NCI-H1436 (cell line): Measurements from ENCODE around the gene TAF10.
A peak's percentile ranks its signal among the peaks of the same experiment; 100 is the strongest.

Source experiments
- DNase-seq: peaks from one replicate; lab custom pipeline; 2025; lab: John Stamatoyannopoulos, UW

TAF10 gene

DNA sequence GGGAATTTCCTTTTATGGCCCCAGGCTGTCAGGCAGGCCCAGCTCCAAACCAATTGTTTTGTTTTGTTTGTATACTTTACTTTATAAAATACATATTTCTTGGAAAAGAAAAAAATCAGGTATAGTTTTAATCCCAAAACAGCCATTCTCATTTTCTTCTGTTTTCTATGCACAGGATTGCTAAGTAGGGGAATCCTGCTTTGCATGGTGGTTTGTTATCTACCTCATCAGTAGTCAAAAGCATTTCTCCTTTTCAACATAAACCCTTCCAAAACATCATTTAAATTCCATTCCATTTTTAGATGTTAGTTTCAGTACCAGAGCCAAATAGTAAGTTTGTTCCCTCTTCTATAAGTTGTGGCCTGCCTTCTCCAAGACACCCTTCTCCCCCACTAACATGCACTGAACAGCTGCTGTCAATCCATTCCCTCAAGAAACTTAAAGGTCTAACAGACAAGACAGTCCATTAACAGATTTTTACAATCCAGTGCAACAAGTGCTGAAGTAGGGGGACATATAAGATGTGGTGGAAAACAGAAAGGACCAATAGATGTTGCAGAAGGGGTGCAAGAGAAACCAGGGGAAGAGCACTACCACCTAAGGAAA lies 4.7 kb downstream of the TAF10 start:
- no peak for DNase-seq

DNA sequence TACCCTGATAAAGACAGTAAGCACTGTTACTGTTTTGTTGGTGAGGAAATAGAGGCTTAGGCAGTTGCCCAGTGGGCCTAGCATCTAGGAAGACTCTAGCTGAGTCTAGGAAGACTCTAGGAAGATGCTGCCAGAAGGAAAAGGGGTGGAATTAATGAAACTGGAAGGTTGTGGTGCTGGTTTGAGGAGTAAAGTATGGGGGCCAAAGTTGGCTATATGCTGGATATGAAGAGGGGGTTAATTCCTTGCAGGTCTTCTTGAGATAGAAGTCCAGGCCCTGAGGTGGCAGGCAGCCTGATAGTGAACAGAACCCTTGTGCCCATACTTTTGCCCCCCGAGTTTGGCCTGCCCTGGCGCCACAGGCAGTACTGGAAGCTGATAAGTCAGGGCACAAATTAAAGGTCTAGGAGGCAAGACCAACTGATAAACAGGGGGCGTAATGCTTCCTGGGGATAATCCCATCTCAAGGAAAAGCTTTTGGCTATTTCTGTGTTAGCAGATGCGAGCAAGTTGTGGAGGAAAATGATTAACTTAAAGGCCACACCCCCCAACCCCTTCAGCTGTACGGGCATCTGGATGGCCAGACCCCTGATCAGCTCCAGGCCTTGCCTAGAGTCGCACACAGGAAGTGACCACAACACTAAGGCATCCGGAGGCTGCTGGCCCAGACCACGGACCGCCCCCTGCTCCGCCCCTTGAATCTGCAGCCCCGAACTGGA lies 5.4 kb downstream of the TAF10 start:
- DNase-seq: no peak

DNA sequence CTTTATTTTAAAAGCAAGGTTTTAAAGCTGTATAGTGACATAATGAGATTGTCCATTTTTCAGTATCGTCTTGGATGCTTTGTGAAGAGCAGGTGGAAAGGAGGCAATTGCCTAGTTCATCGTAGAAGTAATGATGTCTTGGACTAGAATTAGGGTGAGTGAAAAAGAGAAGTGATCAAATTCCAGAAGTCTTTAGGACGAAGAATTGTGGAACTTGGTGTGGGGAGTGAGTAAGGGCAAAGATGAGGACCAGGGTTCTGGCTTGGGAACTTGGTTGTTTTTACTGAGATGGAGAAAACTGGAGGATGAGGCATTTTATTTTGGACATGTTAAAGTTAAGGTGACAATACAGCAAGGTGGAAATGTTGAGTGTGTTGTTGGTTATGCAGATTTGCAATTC lies 7.2 kb downstream of the TAF10 start:
- no peak for DNase-seq

DNA sequence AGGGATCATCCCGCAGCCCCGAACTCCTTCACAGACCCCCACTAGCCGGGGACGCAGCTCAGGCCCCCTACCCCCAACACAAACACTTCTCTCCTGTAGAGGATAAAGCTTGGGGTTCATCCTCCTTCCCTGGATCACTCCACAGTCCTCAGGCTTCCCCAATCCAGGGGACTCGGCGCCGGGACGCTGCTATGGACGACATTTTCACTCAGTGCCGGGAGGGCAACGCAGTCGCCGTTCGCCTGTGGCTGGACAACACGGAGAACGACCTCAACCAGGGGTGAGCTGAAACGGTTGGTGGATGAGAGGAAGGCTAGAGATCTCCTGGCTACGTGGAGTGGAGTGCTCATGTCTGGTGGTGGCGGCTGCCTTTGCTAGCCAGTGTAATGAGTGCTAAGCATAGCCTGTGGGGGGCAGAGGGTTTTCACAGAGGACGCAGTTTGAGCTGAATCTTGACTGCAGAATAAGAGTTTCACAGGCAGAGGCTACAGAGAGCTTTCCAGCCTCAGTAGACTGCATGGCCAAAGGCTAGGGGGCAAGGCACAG lies 7.9 kb downstream of the TAF10 start:
- no peak for DNase-seq

DNA sequence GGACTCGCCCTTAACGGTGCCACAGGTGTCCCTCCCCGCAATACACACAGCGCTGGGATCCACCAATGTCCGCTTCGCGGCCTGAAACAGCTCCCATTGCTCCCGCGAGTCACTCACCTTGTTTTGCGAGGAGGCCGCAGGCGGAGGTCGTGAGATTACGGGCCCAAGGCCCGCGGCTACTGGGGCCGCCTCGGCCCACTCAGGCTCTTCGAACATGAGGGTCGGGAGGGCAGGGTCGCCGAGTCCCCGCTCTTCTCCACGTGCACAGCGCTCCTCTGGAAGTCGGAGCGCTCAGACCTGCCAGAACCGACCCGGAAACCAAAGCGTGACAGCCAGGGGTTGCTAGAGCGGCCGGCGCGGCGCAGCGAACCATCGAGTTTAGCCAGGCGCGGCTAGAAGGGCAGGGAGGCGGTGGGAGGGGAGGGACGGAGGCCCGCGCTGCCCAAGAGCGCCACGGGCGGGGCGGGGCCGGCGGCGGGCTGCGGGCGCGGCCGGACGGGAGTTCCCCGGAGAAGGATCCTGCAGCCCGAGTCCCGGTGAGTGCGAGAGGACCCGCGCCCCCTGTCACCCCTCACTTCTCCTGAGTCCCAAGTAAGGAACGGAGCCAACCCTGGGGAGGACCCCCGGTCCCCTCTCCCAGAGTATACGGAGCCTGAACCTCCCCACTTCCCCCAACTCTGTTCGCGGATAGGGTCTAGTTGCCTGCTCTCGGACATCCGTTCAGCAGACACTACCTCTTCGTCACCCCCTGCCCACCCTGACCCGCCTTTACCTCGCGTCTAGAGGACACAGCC lies 8.5 kb downstream of the TAF10 start, which contains the start of the genes ILK and RRP8:
ILK (plus strand) TSS at position 488 of the 794 bp plus-strand sequence. CDS start 498 bp downstream, outside the sequence.
RRP8 (minus strand) TSS at position 330 of the 794 bp plus-strand sequence; CDS start at position 216, 114 bp downstream.
- DNase-seq: peak; percentile 51

DNA sequence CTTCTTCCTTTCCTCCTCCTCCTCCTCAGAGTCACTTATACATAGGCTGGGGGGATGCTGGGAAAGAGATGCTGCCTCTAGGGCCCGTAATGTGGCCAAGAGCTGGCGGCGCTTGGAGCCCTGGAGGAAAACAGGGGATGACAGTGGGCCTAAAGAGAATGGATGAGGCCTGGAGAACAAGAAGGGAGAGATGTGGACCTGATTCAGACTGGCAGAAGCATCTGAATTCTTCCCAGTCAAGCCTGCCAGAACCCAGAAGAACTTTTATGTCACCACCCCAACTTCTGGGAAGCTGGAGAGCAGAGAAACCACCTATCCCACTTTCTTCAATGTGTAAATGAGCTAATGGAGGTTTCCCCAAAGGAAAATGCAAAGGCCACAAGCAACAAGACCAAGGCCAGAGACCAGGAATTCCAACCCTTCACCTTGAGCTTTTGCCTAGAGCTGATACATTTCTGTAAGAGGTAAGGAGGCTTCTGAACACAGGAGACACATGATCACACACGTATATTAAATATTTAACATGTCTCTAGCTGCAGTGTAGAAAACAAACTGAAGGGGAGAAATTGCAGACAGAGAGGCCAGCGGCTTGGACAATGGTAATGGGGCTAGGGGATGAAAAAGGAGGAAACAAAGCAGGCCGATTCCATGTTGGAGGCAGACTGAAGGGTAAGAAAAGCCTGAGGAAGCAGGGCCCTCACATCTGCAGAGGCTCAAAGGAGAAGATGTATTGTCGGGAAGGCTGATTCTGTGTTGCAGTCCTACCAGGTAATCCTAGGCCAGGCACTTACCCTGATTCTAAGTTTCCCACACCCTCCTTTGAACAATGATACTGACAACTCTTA lies 9.7 kb downstream of the TAF10 start:
- DNase-seq: no peak

DNA sequence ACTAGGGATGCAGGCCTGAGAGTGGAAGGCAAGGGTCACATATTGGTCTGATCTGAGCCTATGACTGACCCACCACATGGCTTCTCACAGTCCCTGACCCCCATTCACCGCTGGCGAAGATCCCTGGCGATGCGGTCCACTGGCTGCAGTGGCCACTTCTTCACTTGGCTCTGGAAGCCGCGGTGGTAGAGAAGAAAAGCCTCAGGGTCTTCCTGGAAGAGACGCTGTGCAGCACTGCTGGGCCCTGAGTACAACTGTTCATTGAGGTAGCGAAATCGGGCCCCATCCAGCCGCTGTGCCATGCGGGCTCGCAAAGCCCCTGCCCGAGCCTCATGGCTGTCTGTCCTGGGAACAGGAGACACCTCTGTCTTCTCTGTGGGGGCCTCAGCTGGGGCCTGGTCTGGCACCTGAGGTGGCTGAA lies 11.0 kb downstream of the TAF10 start:
- no peak for DNase-seq

DNA sequence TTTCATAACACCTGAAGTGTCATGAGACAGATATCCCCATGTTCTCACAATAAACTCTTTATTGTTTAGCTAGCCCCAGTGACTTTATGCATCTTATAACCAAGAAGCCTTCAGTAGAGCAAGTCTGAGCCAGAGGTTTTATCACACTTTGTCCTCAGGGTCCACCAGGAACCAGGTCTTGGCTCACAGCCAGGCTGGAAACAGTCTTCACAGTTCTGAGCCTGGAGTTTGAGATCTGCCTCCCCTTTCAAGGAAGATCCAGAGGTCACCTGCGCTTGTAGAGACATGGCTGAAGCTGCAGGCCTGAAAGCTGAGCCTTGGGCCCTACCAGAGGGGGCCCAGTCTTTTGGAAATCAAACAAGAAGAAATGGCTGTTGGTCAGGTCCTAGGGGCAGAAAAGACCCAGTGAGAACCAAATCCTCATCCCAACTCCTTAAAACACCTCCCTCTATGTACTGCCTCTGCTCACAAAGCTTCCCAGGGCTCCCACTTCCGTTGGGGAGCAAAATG lies 12.1 kb downstream of the TAF10 start:
- DNase-seq: no peak

DNA sequence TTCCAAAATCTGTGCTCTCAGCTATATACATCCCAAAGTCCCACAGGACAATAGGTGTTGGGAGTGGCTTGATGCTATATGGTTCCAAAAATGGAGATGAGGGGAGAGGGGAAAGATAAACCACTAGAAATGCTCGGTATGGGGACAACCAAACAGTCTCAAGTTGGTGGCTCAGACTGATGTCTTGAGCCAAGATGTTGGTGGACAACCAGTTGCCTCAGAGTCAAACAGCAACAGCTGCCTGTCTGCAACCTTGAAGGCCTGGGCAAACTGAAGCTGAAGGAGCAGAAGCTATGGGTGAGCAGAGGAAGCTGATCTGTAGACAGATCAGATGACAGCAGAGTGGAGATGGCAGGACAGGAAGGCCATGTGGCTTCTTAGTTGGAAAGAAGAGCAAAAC lies 12.6 kb downstream of the TAF10 start:
- no peak for DNase-seq

DNA sequence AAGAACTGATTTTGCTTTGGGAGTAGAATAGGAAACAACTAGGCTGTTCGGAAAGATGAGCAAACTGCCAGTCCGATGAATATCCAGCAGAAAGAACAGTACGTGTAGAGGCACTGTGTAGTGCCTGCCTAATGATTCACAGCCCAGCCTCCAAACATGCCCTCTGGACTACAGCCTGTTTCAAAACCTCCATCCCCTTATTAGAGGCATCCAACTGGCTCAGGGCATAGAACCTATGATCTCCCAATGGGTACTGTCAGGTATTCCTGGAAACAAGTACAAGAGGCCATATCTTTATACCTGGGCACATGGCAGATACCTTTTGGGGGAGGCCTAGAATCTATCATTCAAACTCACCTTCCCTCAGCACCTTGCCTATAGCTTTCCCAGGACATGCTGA lies 13.5 kb downstream of the TAF10 start:
- no peak for DNase-seq

DNA sequence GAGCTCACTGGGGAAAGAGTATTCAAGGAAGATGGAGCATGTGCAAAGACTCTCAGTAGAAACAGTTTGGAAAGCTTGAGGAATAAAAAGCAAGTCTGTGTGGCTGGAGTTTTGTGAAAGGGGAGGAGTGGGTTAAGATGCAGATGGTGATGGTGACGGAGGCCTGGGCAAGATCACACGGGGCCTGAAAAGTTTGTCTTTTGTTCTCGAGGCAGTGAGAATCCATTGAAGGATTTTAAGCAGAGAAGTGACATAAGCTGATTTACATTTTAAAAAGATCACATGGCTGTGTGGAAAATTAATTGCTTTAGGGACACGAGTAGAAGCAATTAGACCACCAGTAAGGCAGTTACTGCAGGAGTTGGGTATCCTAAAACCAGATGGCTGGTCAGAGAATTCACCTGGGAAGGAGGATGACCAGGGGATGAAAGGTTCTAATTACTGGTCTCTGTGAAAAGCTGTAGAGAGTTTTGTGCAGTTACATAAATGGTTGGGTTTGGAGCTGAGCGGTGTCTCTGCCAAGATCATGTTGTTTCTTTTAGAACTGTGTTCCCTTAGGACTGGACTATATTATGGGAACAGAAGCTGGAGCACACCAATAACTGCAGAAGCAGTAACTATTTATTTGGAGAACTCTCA lies 15.7 kb downstream of the TAF10 start:
- no peak for DNase-seq

DNA sequence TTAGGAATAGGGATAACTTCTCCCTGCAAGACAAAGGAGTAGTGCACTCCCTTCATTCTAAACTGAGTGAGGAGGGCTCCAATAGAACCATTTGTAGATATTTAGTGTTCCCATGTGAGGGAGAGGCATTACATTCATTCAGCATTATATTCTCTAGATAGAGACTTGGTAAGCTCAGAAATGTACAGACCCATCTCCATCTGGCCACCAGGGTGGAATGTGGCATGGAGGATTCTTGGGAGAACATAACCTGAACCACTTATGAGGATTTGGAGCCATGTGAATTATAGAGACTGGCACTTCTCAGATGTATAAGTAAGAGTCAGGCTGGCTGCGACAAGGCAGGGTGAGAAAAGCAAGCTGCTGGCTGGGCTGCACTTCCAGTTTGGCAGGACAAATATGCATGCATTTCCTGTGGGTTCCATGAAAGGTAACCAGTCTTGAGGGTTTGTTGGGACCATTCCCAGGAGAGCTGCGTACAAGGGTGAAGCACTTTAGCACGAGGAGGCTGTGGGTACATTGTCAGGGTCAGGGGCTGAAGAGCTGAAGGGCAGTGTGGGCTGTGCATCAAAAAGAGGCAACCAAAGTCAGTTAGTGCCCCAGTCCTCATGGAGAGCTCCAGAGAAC lies 17.8 kb downstream of the TAF10 start:
- DNase-seq: no peak

DNA sequence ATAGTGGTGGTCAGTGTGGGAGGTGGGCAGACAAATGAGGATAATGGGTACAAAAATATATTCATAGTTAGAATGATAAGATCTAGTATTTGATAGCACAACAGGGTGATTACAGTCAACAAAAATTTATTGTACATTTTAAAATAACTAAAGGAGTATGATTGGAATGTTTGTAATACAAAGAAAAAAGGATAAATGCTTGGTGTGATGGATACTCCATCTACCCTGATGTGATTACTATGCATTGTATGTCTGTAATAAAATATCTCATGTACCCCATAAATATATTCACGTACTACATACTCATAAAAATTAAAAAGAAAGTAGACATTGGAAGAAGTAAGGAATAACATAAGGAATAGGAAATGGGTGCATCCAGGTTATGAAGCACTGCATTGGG lies 24.0 kb downstream of the TAF10 start:
- DNase-seq: no peak

DNA sequence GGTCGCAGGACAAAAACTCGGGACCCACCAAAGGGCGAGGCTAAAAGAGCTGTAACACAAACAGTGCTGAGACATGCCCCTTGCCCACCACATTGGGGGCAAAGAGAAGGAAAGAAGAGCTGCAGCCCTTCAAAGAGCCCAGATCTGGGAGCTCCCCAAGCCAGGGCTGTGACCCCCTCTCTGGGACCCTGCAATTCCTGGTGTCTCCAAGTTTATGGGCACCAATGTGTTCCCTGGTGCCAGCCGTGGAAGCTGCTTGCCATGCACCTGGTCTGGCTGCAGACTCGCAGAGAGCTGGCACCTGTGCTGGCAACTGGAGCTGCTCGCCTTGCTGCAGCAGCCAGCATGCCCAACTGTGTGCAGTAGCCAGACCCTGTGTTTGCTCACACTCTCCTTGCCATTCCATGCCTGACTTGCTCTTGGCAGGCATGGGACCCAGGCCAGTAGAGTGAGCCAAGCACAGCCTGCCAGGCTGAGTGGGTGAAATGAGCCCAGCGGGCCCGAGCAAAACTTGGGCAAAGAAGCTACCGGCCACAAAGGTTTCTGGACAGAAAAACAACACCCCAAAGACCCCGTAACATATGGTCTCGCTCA lies 24.6 kb downstream of the TAF10 start:
- DNase-seq: no peak

DNA sequence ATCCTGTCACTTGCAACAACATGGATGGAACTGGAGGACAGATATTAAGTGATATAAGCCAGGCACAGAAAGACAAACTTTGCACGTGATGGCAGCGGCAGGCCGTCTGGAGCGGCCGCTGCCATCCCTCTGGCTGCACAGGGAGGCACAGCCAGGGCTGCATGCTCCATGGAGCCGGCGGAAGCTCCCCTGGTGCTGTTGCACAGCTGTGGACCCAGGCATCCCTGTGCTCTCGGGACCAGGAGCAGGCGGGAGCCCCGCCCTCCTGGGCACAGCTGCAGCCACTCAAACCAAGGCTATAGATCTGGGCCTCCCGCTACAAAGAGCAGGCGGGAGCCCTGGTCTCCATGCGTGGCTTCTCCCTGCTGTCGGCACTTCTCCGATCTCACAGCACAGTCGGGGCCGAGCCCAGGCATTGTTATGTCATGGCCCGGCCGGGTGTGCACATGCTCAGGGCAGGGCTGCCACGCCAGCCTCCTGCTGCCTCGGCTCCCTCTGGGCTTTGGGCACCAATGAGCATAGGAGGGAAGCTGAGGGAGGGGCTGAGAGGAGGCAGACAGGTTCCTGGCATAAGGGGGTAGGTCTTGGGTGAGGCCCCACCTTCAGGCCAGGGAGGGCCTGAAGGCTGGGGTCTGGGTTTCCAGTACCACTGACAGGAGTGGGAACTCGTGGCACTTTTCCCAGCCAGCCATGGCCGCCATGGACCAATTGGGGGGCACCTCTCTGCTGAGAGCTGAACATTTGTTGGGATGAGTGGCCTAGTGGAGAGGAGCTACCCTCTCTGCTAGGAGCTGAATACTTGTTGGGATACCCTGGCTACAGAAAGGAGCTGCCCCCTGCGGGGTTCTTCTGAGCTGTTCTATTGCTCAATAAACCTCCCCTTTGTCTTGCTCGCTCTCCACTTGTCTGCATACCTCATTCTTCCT lies 25.3 kb downstream of the TAF10 start:
- no peak for DNase-seq

DNA sequence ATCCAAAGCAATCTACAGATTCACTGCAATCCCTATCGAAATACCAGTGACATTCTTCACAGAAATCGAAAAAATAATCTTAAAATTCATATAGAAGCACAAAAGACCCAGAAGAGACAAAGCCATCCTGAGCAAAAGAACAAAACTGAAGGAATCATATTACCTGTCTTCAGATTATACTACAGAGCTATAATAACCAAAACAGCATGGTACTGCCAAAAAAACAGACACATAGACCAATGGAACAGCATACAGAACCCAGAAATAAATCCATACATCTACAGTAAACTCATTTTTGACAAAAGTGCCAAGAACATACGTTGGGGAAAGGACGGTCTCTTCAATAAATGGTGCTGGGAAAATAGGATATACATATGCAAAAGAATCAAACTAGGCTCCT lies 27.5 kb downstream of the TAF10 start:
- no peak for DNase-seq

DNA sequence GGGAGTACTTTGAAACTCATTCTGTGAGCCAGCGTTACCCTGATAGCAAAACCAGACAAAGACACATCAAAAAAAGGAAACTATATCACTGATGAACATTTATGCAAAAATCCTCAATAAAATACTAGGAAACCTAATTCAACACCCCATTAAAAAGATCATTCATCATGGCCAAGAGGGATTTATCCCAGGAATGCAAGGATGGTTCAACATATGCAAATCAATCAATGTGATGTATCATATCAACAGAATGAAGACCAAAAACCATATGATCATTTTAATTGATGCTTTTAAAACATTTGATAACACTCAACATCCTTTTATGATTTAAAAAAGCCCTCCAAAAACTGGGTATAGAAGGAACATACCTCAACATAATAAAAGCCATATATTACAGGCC lies 28.4 kb downstream of the TAF10 start:
- DNase-seq: no peak

DNA sequence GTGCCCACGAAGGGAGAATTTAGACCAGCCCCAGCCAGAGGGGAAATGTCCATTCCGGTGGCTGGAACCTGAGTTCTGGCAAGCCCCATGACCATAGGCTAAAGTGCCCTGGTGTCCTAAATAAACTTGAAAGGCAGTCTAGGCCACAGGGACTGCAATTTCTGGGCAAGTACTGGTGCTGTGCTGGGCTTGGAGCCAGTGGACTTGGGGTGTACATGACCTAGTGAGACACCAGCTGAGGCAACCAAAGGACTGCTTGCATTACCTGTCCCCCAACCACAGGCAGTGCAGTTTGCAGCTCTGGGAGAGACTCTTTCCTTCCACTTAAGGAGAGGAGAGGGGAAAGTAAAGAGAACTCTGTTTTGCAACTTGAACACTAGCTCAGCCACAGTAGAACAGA lies 32.3 kb downstream of the TAF10 start:
- DNase-seq: no peak

DNA sequence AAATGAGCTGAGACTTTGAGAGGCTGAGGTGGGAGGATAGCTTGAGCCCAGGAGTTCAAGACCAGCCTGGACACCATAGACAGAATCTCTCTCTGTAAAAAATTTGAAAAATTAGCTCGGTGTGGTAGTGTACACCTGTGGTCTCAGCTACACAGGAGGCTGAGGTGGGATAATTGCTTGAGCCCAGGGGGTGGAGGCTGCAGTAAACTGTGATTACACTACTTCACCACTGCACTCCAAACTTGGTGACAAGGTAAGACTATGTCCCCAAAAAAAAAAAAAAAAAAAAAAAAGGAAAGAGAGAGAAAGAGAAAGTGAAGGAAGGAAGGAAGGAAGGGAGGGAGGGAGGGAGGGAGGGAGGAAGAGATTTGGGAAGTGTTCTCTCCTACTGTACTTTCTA lies 33.9 kb downstream of the TAF10 start:
- no peak for DNase-seq
